Ovary (tissue), 9 donors: ENCODE measurements around the gene RGS3. TPM values are rescaled to one million over a fixed set of nuclear protein-coding genes. Genes with fewer than 3 reads are reported as not detected.

Source experiments
- DNase-seq, 5 donors: peaks; one replicate each; pipeline ENCODE4 v3.0.0-alpha.2; 2019 to 2020
- H3K27ac ChIP-seq, 2 donors: fragments of 200-600 bp; one replicate each; pipeline versions ENCODE4 v1.5.1 to v1.8.0; 2019 to 2022
- H3K27me3 ChIP-seq: fragments of 200-600 bp; one replicate; pipeline ENCODE4 v1.8.0; 2022
- H3K36me3 ChIP-seq: fragments of 200-600 bp; sonication (generic); one replicate; pipeline ENCODE4 v1.5.1; 2019
- H3K4me1 ChIP-seq: one replicate; pipeline ENCODE4 v1.8.1; 2013; ENCODE audit warnings: mild to moderate bottlenecking, moderate library complexity; ENCODE audit not compliant: insufficient read depth
- H3K4me3 ChIP-seq: fragments of 200-600 bp; sonication (generic); one replicate; pipeline ENCODE4 v1.5.1; 2017
- H3K9me3 ChIP-seq, 2 donors: fragments of 200-600 bp in 1 of 2; sonication (generic) in 1 of 2; one replicate each; pipeline versions ENCODE4 v1.5.1 to v1.8.1; 2013 to 2019; ENCODE audit warnings: mild to moderate bottlenecking in 1 of 2, moderate library complexity in 1 of 2
- CTCF ChIP-seq, 3 donors: fragments of 450-650 bp in 2 of 3; fragments of 200-600 bp in 1 of 3; IDR thresholded peaks; one replicate each; pipeline versions ENCODE4 v1.5.1 to v1.8.0; 2016 to 2022; ENCODE audit warnings: antibody characterized with exemption in 3 of 3, mild to moderate bottlenecking in 1 of 3
- EP300 ChIP-seq: sonication (generic); formaldehyde crosslinking; IDR thresholded peaks from one replicate; pipeline ENCODE4 v1.6.1; 2017; ENCODE audit warnings: antibody characterized with exemption
- POLR2A ChIP-seq: fragments of 450-650 bp; IDR thresholded peaks from one replicate; pipeline ENCODE4 v1.6.1; 2017; ENCODE audit warnings: antibody characterized with exemption, mild to moderate bottlenecking, moderate library complexity
- WGBS, 3 donors: extraction: QIAGEN DNeasy Blood & Tissue Kit in 1 of 3; methylation state at CpG; one replicate each; pipeline versions ENCODE4 v1.1.5 to v1.1.7; 2013 to 2017; 5-methylcytosine and 5-hydroxymethylcytosine counted together
- intact Hi-C, 4 donors: fragments of 100-400 bp; cut with DNase I; formaldehyde crosslinking; loops; one replicate each; pipeline versions ENCODE4 v1.11.0 to v1.15.1; 2022 to 2023
- polyA plus RNA-seq, 2 donors: library from polyadenylated mRNA; stranded (reverse); fragments of 200-250 nt in 1 of 2; fragments of 350-450 nt in 1 of 2; fragmentation: Illumina TruSeq in 1 of 2; extraction: RNeasy Lipid Tissue Mini Kit (QIAGEN cat#74804) in 1 of 2; gene quantifications; one replicate each; pipeline ENCODE4 v1.2.3, GENCODE V29; 2013 to 2014
- total RNA-seq, 7 donors: library from RNA; depleted of rRNA in 2 of 7; stranded (reverse); fragments of >200 nt in 2 of 7; fragmentation: NEBNext Ultra II Directional in 3 of 7; extraction: Animal tissue kit (Norgen Biotek cat#: 25700) in 3 of 7; gene quantifications; one replicate each; pipeline versions ENCODE4 v1.1.0 to v1.2.4, GENCODE V29; 2016 to 2023
- donor health status: DM: no; HTN: no; CAD: no; lungs with moderate emphysema.
- donor health status: DM: no; HTN: no; CAD: no.
- donor health status: Bipolar disorder and iron deficiency.
- donor health status: DM: yes; HTN: yes; CAD: no.
- donor health status: DM: no; HTN: no; CAD: no.
- donor health status: DM: yes; HTN: yes; CAD: no.

RGS3 gene
- total and polyA plus RNA-seq, 9 donors: 6.1 to 49.3 (median 15.4) TPM

GRCh38 chr9:113479174-113479621, 15.7 kb downstream of the RGS3 start:
- DNase-seq: no peak
- TF ChIP-seq CTCF (IDR thresholded peaks at IDR 0.05) (no peak), EP300 (no peak), POLR2A (no peak)
- no peak overlapping the region for H3K4me3 ChIP-seq
- intact Hi-C loops: no loop called here
- no peak overlapping the region for H3K27ac ChIP-seq
- no peaks in the 10 kb centered on the region for H3K36me3 ChIP-seq
- no peaks in the 10 kb centered on the region for H3K27me3 ChIP-seq
- H3K9me3 ChIP-seq: no peaks in the 10 kb centered on the region
- peaks cover 5% of the 10 kb centered on the region for H3K4me1 ChIP-seq
- WGBS, 3 donors: 76 to 79% (median 77%) methylated on average over 7 of the region's 7 CpGs

- no peaks in the 10 kb centered on the region for H3K36me3 ChIP-seq
- intact Hi-C loops: no loop called here
- no peak overlapping the region for H3K4me3 ChIP-seq
- no peaks in the 10 kb centered on the region for H3K27me3 ChIP-seq
- WGBS, 3 donors: 92 to 97% (median 96%) methylated on average over 4 of the region's 4 CpGs
- no peak for DNase-seq
- no peak for TF ChIP-seq EP300
- TF ChIP-seq CTCF (IDR thresholded peaks at IDR 0.05): no peak
- TF ChIP-seq POLR2A: no peak
- H3K27ac ChIP-seq: no peak overlapping the region
- peaks cover 9% of the 10 kb centered on the region for H3K4me1 ChIP-seq
- H3K9me3 ChIP-seq: no peaks in the 10 kb centered on the region
Observed at GRCh38 chr9:113480612-113481011, 17.1 kb downstream of the RGS3 start.

- Histone ChIP-seq H3K27ac (no peak overlapping the region), H3K9me3 (no peaks in the 10 kb centered on the region), H3K27me3 (no peaks in the 10 kb centered on the region), H3K36me3 (no peaks in the 10 kb centered on the region), H3K4me1 (peaks cover 9% of the 10 kb centered on the region), H3K4me3 (no peak overlapping the region)
- WGBS, 3 donors: 91 to 93% (median 92%) methylated on average over 7 of the region's 7 CpGs
- TF ChIP-seq EP300 (no peak), CTCF (IDR thresholded peaks at IDR 0.05) (no peak), POLR2A (no peak)
- intact Hi-C loops: no loop called here
- DNase-seq: no peak
Observed at GRCh38 chr9:113481176-113481787, 17.8 kb downstream of the RGS3 start.

- intact Hi-C loops: no loop called here
- TF ChIP-seq CTCF (IDR thresholded peaks at IDR 0.05) (no peak), EP300 (no peak), POLR2A (no peak)
- Histone ChIP-seq H3K27ac (no peak overlapping the region), H3K4me3 (no peak overlapping the region), H3K27me3 (no peaks in the 10 kb centered on the region), H3K4me1 (peaks cover 9% of the 10 kb centered on the region), H3K36me3 (no peaks in the 10 kb centered on the region), H3K9me3 (no peaks in the 10 kb centered on the region)
- no peak for DNase-seq
- WGBS, 3 donors: 96 to 98% (median 98%) methylated on average over 10 of the region's 10 CpGs
Observed at GRCh38 chr9:113482341-113482740, 18.8 kb downstream of the RGS3 start.
